GM23338 (cell line): ENCODE data around the gene PPP1R27. TPM values are rescaled to one million over a fixed set of nuclear protein-coding genes. Genes with fewer than 3 reads are reported as not detected.
A peak's percentile ranks its signal among the peaks of the same experiment; 100 is the strongest.

Source experiments
- ATAC-seq: fragments of 200-7000 bp; cut with Tn5 transposase; 3 replicates; pipeline ENCODE4 v1.9.1; 2020
- DNase-seq: peaks from one replicate; pipeline ENCODE4 v3.0.0-alpha.2; 2015; ENCODE audit warnings: low spot score
- H2AFZ ChIP-seq: fragments of 200-600 bp; sonication (generic); 2 replicates; pipeline ENCODE4 v1.8.0; 2016; ENCODE audit warnings: antibody characterized with exemption, mild to moderate bottlenecking, moderate library complexity
- H3F3A ChIP-seq: fragments of 200-600 bp; sonication (generic); replicated peaks from 2 replicates; pipeline ENCODE4 v1.8.0; 2017; ENCODE audit warnings: antibody characterized with exemption, mixed run types, low read depth
- H3K27ac ChIP-seq: fragments of 200-600 bp; sonication (generic); 2 replicates; pipeline ENCODE4 v1.6.1; 2016; ENCODE audit warnings: low read depth
- H3K27me3 ChIP-seq: fragments of 200-600 bp; sonication (generic); 2 replicates; pipeline ENCODE4 v1.8.0; 2016; ENCODE audit warnings: mild to moderate bottlenecking, mixed run types, moderate library complexity; ENCODE audit not compliant: insufficient read depth
- H3K36me3 ChIP-seq: fragments of 200-600 bp; sonication (generic); 2 replicates; pipeline ENCODE4 v1.8.0; 2016; ENCODE audit warnings: mild to moderate bottlenecking; ENCODE audit not compliant: insufficient read depth
- H3K4me1 ChIP-seq: fragments of 200-600 bp; sonication (generic); 2 replicates; pipeline ENCODE4 v1.8.0; 2016; ENCODE audit warnings: mild to moderate bottlenecking, moderate library complexity; ENCODE audit not compliant: insufficient read depth
- H3K4me2 ChIP-seq: fragments of 200-600 bp; sonication (generic); 2 replicates; pipeline ENCODE4 v1.7.1; 2017; ENCODE audit warnings: mixed run types
- H3K4me3 ChIP-seq: fragments of 200-600 bp; sonication (generic); 2 replicates; pipeline ENCODE4 v1.6.1; 2016; ENCODE audit warnings: mixed run types
- H3K79me2 ChIP-seq: fragments of 200-600 bp; sonication (generic); replicated peaks from 2 replicates; pipeline ENCODE4 v1.8.0; 2017; ENCODE audit warnings: mild to moderate bottlenecking; ENCODE audit not compliant: insufficient read depth
- H3K9me2 ChIP-seq: fragments of 200-600 bp; sonication (generic); 2 replicates; pipeline ENCODE4 v1.8.0; 2017; ENCODE audit not compliant: insufficient read depth
- H4K20me1 ChIP-seq: fragments of 200-600 bp; sonication (generic); replicated peaks from 2 replicates; pipeline ENCODE4 v1.8.0; 2017; ENCODE audit warnings: mild to moderate bottlenecking; ENCODE audit not compliant: insufficient read depth
- H3K27ac Mint-ChIP-seq: 2 replicates; pipeline ENCODE4 v1.8.0; 2020; ENCODE audit warnings: inconsistent platforms, mild to moderate bottlenecking, moderate library complexity, mixed read lengths
- H3K27me3 Mint-ChIP-seq: 3 replicates; pipeline ENCODE4 v1.8.0; 2022; ENCODE audit warnings: low read depth, mild to moderate bottlenecking, moderate library complexity, mixed read lengths, inconsistent platforms; ENCODE audit not compliant: insufficient read depth, poor library complexity
- H3K36me3 Mint-ChIP-seq: 3 replicates; pipeline ENCODE4 v1.8.0; 2021; ENCODE audit warnings: low read depth, mild to moderate bottlenecking, inconsistent platforms, moderate library complexity, mixed read lengths
- H3K4me1 Mint-ChIP-seq: 3 replicates; pipeline ENCODE4 v1.8.0; 2020; ENCODE audit warnings: mild to moderate bottlenecking, inconsistent platforms, mixed read lengths
- H3K4me3 Mint-ChIP-seq: 3 replicates; pipeline ENCODE4 v1.8.0; 2021; ENCODE audit warnings: moderate library complexity, mild to moderate bottlenecking, inconsistent platforms, mixed read lengths
- H3K9me3 Mint-ChIP-seq: 3 replicates; pipeline ENCODE4 v1.8.0; 2020; ENCODE audit warnings: moderate library complexity, mild to moderate bottlenecking, inconsistent platforms, mixed read lengths
- CREB1 ChIP-seq: fragments of 250-450 bp; sonication (Bioruptor Pico); IDR thresholded peaks from 2 replicates; pipeline ENCODE4 v1.5.0; 2020; ENCODE audit warnings: low read depth, mild to moderate bottlenecking, moderate library complexity
- ETS1 ChIP-seq: IDR thresholded peaks from 2 replicates; pipeline ENCODE4 v1.6.1; 2016; ENCODE audit warnings: antibody characterized with exemption
- EZH2 ChIP-seq: fragments of 200-600 bp; sonication (generic); IDR thresholded peaks from one replicate; pipeline ENCODE4 v1.8.0; 2017; ENCODE audit warnings: antibody characterized with exemption, mild to moderate bottlenecking, low read depth; ENCODE audit not compliant: unreplicated experiment
- EZH2phosphoT487 ChIP-seq: fragments of 200-600 bp; sonication (generic); IDR thresholded peaks from one replicate; pipeline ENCODE4 v1.8.1; 2018; ENCODE audit warnings: antibody characterized with exemption; ENCODE audit not compliant: unreplicated experiment
- JUNB ChIP-seq: IDR thresholded peaks from one replicate; pipeline ENCODE4 v1.6.1; 2016; ENCODE audit warnings: antibody characterized with exemption; ENCODE audit not compliant: unreplicated experiment
- NANOG ChIP-seq: IDR thresholded peaks from 2 replicates; pipeline ENCODE4 v1.6.1; 2016; ENCODE audit warnings: antibody characterized with exemption, borderline replicate concordance
- POLR2AphosphoS5 ChIP-seq: IDR thresholded peaks from 2 replicates; pipeline ENCODE4 v1.6.1; 2016; ENCODE audit warnings: antibody characterized with exemption, low read depth
- REST ChIP-seq: IDR thresholded peaks from one replicate; pipeline ENCODE4 v1.6.1; 2018; ENCODE audit warnings: antibody characterized with exemption; ENCODE audit not compliant: unreplicated experiment
- STAT1 ChIP-seq: IDR thresholded peaks from one replicate; pipeline ENCODE4 v1.6.1; 2016; ENCODE audit warnings: antibody characterized with exemption; ENCODE audit not compliant: unreplicated experiment
- ZNF114 ChIP-seq: fragments of 250-450 bp; sonication (Bioruptor Pico); IDR thresholded peaks from 2 replicates; pipeline ENCODE4 v1.5.0; 2020; ENCODE audit warnings: mild to moderate bottlenecking, moderate library complexity
- ZNF331 ChIP-seq: fragments of 250-450 bp; sonication (Bioruptor Pico); IDR thresholded peaks from 2 replicates; pipeline ENCODE4 v1.5.0; 2020; ENCODE audit warnings: low read depth, mild to moderate bottlenecking, moderate library complexity
- polyA plus RNA-seq: library from polyadenylated mRNA; unstranded; fragments of >200 nt; fragmentation: Nextera tagmentation; extraction: Ambion mirVana; gene quantifications from 2 replicates; pipeline ENCODE4 v1.2.1, GENCODE V29; 2016
- total RNA-seq: library from RNA; depleted of rRNA; stranded (reverse); fragments of >200 nt; shearing (Covaris generic); gene quantifications from 2 replicates; pipeline ENCODE4 v1.2.3, GENCODE V29; 2014
- TF ChIP-seq, protein P1 (sequence below): fragments of 250-450 bp; sonication (Bioruptor Pico); IDR thresholded peaks from 2 replicates; pipeline ENCODE4 v1.5.0; 2020; ENCODE audit warnings: mild to moderate bottlenecking, moderate library complexity
- TF ChIP-seq, protein P2 (sequence below), 2 experiments: fragments of 200-600 bp in 1 of 2; sonication (generic) in 1 of 2; conservative IDR thresholded peaks; 2 replicates each; pipeline versions ENCODE4 v1.5.1 to v1.6.1; 2016 to 2017; ENCODE audit warnings: antibody characterized with exemption in 2 of 2, low read depth in 2 of 2, mild to moderate bottlenecking in 2 of 2, moderate library complexity in 1 of 2

The PPP1R27 gene
- total and polyA plus RNA-seq, 2 experiments from 2014 or later, result 0.65 TPM; not detected in 1

DNA sequence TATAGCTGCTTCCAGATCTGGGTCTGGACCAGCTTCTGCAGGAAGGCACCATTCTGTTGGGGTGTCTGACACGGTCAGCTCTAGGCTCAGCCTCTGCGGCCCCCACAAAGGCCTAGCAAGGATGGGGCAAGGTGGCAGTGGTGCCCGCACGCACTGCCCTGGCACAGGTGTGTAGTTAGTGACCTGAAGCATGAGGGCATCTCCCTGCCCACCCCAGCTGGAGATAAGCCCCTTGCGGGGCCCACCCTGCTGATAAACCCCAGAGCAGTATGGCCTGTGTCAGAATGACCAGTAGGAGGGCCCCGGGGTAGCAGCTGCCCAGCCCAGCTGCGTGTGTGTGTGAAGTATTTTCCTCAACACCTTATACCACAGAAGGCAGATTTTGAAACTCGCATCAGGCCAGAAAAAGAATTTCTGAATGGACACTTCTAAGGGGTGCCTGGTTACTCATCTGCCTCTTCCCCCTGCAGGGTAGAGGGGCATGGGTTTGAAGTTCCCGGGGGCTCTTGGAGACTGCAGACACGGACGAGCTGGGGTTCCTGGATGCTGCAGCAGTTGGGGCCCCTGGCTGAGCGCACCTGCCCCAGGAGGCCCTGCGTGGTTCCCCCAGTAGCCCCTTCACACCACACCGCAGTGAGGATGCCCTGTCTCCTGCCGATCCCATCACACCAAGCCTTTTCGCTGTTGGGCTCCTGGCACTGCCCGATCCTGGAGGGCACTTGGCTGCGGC, 31.8 kb upstream of the PPP1R27 start:
- no peaks in the 10 kb centered on the region for H3K27me3 ChIP-seq
- H4K20me1 ChIP-seq, result peaks cover 28% of the 10 kb centered on the region
- DNase-seq (no peak), ATAC-seq (no peak)
- Mint-ChIP-seq H3K9me3 (no peaks in the 10 kb centered on the region; the same call in 2 of the 3 replicates), H3K27ac (no peak overlapping the region), H3K27me3 (peaks cover 41% of the 10 kb centered on the region), H3K4me3 (no peak overlapping the region), H3K36me3 (peaks cover 31% of the 10 kb centered on the region), H3K4me1 (peaks cover 31% of the 10 kb centered on the region)
- H3K4me1 ChIP-seq, result peaks cover 15% of the 10 kb centered on the region
- peak overlapping the region; percentile 91; the same call in 1 of the 2 replicates for H3K27ac ChIP-seq
- H3K36me3 ChIP-seq, result 0 out of 2 replicates have a peak, but pooled peaks cover 6% of the 10 kb centered on the region
- peaks cover 65% of the 10 kb centered on the region for H3F3A ChIP-seq
- no peak overlapping the region for H3K4me2 ChIP-seq
- no peaks in the 10 kb centered on the region for H3K9me2 ChIP-seq
- H3K4me3 ChIP-seq, result no peak overlapping the region
- TF ChIP-seq STAT1 (no peak), EZH2 (no peak), CREB1 (CRISPR knock-in tag) (no peak), ZNF331 (CRISPR knock-in tag) (no peak), JUNB (no peak), POLR2AphosphoS5 (no peak), REST (no peak), EZH2phosphoT487 (no peak), NANOG (no peak), ZNF114 (CRISPR knock-in tag) (no peak), ETS1 (no peak)
- TF ChIP-seq, protein P1, sequence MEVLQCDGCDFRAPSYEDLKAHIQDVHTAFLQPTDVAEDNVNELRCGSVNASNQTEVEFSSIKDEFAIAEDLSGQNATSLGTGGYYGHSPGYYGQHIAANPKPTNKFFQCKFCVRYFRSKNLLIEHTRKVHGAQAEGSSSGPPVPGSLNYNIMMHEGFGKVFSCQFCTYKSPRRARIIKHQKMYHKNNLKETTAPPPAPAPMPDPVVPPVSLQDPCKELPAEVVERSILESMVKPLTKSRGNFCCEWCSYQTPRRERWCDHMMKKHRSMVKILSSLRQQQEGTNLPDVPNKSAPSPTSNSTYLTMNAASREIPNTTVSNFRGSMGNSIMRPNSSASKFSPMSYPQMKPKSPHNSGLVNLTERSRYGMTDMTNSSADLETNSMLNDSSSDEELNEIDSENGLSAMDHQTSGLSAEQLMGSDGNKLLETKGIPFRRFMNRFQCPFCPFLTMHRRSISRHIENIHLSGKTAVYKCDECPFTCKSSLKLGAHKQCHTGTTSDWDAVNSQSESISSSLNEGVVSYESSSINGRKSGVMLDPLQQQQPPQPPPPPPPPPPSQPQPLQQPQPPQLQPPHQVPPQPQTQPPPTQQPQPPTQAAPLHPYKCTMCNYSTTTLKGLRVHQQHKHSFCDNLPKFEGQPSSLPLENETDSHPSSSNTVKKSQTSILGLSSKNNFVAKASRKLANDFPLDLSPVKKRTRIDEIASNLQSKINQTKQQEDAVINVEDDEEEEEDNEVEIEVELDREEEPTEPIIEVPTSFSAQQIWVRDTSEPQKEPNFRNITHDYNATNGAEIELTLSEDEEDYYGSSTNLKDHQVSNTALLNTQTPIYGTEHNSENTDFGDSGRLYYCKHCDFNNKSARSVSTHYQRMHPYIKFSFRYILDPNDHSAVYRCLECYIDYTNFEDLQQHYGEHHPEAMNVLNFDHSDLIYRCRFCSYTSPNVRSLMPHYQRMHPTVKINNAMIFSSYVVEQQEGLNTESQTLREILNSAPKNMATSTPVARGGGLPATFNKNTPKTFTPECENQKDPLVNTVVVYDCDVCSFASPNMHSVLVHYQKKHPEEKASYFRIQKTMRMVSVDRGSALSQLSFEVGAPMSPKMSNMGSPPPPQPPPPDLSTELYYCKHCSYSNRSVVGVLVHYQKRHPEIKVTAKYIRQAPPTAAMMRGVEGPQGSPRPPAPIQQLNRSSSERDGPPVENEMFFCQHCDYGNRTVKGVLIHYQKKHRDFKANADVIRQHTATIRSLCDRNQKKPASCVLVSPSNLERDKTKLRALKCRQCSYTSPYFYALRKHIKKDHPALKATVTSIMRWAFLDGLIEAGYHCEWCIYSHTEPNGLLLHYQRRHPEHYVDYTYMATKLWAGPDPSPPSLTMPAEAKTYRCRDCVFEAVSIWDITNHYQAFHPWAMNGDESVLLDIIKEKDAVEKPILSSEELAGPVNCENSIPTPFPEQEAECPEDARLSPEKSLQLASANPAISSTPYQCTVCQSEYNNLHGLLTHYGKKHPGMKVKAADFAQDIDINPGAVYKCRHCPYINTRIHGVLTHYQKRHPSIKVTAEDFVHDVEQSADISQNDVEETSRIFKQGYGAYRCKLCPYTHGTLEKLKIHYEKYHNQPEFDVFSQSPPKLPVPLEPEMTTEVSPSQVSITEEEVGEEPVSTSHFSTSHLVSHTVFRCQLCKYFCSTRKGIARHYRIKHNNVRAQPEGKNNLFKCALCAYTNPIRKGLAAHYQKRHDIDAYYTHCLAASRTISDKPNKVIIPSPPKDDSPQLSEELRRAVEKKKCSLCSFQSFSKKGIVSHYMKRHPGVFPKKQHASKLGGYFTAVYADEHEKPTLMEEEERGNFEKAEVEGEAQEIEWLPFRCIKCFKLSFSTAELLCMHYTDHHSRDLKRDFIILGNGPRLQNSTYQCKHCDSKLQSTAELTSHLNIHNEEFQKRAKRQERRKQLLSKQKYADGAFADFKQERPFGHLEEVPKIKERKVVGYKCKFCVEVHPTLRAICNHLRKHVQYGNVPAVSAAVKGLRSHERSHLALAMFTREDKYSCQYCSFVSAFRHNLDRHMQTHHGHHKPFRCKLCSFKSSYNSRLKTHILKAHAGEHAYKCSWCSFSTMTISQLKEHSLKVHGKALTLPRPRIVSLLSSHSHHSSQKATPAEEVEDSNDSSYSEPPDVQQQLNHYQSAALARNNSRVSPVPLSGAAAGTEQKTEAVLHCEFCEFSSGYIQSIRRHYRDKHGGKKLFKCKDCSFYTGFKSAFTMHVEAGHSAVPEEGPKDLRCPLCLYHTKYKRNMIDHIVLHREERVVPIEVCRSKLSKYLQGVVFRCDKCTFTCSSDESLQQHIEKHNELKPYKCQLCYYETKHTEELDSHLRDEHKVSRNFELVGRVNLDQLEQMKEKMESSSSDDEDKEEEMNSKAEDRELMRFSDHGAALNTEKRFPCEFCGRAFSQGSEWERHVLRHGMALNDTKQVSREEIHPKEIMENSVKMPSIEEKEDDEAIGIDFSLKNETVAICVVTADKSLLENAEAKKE (CRISPR knock-in tag), result no peak
- TF ChIP-seq, protein P2, sequence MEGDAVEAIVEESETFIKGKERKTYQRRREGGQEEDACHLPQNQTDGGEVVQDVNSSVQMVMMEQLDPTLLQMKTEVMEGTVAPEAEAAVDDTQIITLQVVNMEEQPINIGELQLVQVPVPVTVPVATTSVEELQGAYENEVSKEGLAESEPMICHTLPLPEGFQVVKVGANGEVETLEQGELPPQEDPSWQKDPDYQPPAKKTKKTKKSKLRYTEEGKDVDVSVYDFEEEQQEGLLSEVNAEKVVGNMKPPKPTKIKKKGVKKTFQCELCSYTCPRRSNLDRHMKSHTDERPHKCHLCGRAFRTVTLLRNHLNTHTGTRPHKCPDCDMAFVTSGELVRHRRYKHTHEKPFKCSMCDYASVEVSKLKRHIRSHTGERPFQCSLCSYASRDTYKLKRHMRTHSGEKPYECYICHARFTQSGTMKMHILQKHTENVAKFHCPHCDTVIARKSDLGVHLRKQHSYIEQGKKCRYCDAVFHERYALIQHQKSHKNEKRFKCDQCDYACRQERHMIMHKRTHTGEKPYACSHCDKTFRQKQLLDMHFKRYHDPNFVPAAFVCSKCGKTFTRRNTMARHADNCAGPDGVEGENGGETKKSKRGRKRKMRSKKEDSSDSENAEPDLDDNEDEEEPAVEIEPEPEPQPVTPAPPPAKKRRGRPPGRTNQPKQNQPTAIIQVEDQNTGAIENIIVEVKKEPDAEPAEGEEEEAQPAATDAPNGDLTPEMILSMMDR (conservative IDR thresholded peaks at IDR 0.05; ENCODE audit: low read depth in 2 of 2), result no peak
- H2AFZ ChIP-seq, result no peak overlapping the region
- H3K79me2 ChIP-seq, result peaks cover 35% of the 10 kb centered on the region
